NCI-H1048 (cell line): ENCODE results near the gene LMO4.

Experiments used
- DNase-seq: peaks from one replicate; lab custom pipeline; 2025; lab: John Stamatoyannopoulos, UW

Gene LMO4

DNA sequence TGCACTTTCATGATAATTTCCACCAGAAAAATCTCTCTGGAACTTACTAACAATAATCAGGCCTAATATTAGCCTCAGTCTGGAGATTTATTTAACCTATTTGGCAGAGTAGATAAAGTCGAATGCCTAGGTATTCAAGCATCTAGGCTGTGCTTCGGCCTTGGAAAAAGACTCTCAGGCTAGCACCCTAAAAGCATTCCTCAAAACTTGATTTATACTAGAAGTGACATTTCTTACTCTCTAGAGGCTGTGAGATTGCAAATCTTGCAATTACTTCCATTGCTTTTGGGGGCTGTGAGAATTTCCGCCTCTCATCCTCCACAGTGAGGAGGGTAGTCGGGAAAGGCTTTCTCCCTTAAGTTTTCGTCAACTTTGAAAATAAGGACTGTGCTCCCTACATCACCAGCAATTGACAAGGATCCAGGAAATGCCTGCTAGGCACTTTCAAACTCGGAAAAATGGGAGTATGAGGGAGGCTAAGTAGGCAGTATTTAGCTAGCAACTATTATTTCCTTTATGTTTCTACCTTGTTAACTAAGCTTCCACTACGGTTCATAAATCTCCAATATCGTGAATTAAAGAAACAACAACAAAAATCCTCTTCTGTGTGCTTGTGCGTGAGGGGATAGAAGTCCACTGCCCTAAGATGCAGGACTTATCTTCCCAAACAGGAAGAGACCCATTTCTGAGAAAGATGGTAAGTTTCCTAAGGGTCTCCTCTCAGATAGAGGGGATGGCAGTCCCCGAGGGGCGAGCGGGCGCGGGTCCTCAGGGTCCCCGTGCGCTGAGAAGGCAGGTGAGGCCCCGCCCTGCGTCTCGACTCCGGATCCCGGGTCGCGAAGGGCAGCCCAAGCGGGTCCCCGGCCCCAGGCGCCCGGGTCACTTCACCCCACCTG lies 1.1 kb upstream of the LMO4 start:
- no peak for DNase-seq

DNA sequence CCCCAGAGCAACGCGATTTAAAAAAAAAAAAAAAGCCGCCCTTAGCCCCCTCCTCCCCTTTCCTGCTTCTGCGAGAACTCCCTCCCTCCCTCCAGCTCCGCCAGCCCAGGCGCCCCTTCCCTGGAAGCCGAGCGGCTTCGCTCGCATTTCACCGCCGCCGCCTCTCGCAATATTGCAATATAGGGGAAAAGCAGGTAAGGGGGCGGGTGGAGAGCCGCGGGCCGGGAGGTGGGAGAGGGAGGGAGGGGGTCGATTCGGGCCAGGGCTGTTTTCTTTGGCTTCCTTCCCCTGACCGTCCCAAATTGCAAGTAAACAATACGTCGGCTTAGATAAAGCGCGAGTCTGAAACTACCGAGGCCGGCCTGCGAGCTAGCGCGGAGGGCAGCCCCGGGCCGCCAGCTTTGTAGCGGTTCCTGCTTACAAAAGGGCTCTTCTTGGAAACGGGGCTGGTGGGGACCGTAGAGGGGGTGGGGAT lies 408 bp downstream of the LMO4 start:
- DNase-seq, result no peak

DNA sequence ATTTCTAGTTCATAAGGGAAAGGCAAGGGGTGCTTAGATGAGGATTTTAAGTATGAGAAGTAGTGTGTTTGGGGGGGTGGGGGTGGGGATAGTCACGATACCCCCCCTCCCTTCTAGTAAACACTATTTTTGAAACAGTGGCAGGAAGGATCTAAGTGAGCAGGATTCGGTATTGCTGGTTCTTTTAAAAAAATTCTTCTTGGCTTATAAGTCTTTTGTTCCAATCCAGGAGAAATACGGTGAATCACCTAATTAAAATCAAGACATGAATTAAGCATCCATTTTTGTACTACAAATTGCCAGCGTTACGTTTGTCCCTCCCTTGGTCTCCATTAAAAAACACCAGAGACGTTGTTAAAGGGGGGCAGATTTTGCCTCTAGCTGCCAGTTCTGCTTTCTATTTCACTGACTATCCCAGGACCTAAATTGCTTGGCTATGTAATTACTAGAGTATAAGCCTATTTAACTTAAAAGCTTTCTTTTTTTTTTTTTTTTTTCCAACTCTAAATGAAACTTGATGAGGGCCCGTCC lies 911 bp downstream of the LMO4 start:
- DNase-seq, result no peak

DNA sequence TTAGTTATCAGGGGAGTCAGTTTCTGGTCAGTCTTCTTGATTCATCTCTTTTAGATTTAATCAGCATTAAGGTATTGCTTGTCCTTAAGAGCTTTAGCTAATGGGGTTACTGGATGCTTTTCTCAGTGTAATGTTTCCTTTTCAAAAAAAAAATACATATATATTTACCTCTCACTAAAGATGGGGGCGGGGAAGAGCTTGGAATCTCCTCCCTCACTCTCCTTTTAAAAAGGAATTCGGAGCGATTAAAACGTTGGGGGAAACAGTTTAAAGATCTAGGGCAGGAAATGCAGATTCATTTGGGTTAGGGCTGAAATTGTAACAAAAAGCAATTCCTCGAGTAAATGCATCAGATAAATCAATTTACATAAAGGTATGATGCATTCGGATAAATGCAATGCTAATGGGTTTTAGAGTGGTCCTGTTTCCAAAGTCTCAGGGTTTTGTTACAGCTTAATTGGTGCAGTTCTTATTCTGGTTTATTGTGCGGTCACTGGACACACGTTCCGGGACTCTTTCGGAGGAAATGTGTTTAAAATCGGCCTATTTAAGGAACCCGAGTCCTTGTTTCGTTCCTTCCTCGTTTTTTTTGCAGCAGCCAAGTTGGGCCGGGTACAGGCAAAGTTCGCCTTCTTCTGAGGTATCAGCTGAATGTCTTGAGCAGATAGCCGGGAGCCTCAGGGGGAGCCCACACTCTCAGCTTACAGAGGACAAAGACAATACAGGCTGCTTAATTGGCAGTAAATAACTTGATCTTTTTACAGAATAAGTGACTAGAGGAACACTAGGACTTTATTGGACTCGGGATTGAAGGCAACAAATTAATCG lies 1.6 kb downstream of the LMO4 start:
- DNase-seq, result no peak

DNA sequence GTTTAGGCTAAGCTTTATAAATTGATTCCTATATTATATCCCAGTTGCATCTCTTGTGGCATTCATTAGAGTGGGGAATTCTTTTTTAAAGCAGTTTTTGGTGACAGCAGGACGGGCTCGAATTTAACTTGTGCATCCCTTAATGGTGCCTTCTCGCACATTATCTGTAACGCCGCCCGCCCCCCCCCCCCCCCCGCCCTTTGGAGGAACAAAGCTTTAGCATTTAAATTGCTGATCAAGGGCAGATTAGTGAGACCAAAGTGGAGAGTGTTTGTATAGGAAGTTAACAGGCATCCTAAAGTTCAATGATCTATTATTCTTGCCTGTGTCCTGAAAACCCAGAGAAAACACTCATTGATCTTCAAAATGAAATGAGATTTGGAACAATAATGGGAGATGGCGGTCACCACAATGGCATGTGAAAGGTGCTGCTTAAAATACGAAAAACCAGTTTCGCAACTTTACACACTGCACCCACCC lies 2.2 kb downstream of the LMO4 start:
- peak; percentile 79 for DNase-seq

DNA sequence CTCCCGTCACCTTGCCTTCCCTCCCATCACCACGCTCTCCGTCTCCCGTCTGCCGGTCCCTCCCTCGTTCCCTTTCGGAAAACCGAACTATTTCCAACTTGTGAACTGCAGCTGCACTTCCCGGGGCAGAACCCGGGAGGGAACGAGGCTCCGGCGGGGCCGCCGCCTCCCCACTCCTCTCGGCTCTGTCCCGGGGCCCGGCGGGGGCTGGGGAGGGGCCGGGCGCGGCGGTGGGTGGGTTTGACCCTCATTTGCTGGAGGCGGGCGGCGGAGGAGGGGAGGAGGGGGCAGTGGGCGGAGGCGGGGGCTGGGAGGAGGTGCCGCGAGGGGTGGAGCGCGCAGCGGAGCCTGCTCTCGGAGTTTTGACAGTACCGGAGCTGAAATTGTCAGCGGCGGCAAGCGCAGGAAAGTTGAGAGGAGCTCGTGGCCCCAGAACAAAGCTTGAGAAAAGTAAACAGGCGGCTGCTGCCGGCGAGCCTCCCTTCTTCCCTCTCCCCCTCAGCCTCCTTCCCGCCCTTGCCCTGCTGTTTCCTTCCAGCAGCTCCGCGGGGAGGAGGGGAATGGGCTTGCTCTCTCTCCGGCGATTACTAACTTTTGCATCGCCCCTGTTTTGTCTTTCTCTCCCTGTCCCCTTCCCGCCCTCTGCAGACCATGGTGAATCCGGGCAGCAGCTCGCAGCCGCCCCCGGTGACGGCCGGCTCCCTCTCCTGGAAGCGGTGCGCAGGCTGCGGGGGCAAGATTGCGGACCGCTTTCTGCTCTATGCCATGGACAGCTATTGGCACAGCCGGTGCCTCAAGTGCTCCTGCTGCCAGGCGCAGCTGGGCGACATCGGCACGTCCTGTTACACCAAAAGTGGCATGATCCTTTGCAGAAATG lies 2.9 kb downstream of the LMO4 start:
- DNase-seq, result no peak

DNA sequence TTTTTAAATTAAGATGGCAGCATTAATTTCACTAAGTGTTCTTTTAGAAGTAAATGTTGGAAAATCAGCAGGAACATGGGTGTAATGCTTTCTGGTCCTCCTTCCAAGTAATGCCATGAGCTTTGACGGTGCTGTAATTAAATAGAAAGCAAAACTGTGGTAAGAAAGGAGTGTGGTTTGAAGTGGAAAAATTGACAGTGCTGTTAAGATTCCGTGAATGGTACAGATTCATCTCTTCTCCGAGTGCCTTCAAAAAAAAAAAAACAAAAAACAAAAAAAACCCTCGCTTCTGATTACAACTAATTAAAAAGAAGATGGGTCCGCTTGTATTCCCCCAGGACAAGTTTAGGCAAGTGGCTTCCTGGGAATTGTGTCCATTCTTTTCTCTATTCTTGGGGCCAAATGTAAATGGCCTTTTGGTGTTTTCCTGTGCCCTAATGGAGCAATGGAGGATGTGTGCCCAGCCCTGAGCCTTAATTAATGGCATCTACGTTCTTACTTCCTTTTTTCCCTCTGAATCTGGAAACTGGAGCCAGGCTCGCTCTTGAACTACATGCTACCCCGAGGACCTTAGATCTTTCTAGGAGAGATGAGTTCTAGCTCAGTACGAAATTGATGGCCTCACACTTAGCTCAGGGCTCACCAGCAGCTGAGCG lies 5.1 kb downstream of the LMO4 start:
- DNase-seq, result no peak

DNA sequence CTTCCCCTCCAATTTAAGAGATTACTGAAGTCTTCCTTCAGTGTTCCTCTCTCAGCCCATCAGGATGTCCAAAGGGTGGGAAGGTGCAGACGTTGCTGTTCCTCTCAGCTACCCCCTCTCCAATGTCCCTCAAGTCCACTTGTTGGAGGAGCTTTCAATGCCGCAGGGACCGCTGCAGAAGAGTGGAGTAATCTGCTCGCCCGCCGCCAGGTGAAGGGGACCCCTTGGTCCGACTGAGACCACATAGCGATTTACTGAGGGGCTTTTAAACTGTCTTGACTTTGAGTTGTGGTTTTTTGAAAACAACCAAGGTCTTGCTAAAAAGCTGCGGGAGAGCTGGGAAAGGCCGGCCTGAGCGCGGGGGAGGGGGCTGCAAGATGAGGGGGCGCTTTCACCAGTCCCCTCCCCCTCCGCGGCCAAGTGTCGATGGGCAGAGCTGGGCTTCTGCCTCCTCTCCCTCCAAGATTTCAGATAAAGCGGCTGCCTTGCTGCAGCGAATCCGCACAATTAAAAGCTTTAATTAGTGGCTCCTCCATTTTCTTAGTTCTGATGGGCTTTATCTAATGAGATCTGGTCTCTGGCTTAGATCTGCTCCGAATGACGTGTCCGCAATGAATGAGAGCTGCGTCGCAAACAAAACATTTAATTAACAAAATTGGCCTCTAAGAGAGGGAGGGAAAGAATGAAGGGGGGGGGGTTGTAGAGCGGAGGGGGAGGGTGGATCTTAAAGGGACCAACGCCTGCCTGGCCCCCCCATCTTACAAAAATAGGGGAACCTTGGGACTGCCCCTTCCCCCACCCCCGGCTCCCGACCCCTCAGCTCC lies 5.9 kb downstream of the LMO4 start:
- DNase-seq, result no peak

DNA sequence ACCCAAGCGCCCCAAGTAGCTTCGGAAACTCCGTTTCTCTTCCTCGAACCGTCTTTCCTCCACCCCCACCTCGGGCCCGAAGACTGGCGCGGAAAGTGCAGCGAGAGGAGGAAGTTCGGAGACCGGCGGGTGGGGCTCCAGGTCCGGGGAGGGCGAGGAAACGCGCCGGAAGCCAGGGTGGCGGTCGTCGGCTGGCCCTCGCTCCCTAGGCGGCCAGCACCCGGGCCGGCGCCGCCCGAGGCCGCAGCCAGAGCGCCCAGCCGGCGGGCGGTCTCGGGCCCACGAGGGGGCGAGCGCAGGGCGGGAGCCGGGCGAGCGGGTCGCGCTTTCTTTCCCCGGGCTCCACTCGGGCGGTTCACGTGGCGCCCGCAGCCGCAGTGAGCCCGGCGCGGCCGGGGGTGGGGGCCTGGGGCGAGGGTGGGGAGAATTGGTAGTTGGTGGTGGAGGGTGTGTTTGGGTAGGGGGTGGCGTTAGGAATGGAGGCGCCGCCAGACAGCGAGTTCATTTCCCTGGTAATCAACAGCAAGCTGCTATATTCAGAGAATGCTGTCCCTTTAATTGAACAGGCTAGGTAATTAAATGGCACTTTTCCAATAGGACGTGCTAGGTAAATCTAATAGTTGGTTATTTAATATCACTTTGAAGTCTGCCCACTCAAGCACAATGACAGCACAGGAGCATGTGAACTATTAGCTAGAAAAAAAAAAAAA lies 6.7 kb downstream of the LMO4 start:
- no peak for DNase-seq

DNA sequence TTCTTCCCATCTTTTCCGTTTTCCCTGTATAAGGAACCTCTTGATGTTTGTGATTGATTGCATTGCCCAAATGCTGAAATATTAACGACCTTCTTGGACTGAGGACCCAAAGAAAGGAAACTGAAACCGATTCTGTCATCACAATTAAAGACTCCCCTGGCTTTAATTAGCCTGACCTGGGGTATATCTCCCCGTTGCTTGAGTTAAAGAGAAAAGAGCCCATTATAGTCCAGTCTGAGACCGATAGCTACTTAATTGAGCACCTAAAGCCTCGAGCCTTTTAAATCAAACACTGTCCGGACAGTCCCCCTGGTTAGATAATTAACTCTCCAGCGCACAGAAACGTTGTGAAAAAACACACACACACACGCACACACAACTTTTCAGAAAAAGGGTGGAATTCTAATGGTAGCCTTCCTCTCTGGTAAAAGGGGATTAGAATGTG lies 8.0 kb downstream of the LMO4 start:
- DNase-seq, result no peak

DNA sequence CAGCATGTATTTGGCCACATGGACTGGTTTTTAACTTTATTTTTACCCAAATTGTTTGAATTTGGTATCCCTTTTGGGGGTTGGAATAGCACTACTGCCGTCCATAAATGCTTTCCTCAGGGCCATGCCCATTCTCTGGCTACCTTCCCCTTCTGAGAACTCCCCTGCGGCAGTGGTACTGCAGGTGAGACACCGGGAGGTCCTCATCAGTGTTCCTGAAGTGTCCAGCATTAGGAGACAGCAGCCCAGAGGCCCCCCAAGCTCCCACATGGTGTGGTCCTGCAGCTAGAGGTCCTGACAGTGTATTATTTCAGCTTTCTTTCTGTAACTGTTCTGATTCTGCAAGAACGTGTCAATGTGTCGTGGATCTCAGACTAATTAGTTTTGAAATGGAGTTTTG lies 8.9 kb downstream of the LMO4 start:
- DNase-seq, result no peak

DNA sequence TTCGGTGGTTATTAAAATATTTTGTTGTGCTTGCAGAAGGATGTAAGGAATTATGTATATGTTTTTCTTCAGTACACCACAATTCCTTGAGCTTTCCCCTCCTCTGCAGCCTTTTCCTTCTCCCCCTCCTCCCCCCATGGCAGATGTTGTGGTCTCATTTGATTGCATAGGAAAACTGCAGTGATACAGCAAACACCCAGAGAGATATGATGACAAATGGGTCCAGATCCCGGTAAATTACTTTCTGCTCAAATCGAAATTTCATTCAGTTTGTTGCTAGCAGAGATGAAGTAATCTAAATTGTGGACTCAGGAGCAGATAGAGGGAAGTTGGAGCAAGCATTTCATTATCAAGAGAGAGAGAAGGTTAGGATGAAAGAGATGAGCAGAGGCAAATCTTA lies 9.9 kb downstream of the LMO4 start:
- no peak for DNase-seq

DNA sequence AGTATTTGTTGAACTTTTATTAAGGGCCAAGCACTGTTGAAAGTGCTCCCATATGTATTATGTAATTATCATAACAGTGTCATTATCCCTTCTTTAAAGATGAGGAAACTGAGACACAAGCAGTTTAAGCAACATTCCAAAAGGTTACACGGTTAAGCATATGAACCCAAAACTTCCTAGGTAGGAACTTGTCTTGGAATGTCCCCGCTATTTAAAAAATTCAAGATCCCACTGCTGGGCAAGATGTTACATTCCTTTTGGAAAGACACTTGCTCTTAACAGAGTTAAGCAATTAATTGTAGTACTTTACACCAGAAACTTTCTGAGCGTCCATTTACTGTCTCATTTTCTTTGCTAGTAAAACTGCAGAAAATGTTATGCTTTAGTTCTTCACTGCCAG lies 15.6 kb downstream of the LMO4 start:
- DNase-seq, result no peak

DNA sequence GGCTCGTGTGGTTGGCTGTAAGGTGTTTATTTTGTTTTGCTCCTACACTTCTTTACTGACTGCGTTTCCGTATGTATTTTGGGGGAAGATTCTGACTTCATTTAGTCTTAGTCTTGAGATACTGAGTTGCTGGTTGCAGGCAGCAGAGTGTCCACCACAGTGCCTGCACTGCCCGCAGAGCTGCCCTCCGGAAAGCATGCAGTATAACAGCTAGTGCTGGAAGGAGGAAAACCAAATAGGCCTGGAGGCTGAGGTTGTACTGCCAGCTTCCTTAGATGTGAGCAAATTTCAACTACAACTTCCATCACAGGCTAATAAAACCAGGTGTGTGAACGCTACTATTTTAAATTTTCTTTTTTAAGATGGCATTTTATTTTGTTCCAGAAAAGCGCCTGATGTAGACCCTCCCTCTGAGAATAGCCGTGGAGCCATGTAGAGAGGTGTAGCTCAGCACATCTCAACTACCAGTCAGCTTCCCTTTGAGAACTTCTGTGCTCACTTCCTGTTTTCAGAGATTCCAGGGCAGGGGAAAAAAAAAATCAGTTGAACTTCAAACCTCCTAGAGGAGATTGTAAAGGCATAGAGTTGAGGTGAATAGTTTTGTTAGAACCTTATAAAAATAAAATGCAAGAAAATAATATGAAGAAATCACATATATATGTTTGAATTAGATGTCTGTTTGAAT lies 17.6 kb downstream of the LMO4 start:
- no peak for DNase-seq

DNA sequence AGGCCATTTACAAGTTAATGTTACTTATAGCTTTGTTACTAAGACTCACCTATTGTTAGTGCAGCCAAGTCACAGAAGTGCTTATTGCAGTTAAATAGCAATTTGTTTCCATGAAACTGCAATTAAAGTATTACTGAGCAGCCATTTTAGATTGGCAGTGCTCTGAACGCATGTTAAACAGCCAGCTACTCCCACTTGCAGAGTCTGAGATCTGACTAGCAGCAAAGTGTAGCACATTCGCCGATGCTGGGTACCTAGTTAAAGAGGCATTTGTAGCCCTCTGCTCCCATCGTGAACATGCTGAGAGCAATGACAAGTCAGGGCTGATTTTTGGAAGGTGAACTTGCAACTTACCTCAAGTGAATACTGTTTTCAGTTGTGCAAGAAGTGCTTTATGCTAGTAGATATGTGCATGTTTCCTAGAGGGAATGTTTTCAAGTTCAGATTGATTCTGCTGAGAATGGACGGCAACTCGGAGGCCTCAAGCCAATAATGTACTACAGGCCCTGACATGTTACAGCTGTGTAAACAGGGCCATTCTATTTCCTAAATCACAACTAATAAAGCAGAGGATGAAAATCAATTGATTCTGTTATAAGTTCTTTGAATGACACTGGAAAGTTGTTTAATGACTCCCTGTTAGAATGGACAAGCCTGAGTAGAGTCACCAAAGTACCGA lies 19.8 kb downstream of the LMO4 start:
- DNase-seq, result no peak

DNA sequence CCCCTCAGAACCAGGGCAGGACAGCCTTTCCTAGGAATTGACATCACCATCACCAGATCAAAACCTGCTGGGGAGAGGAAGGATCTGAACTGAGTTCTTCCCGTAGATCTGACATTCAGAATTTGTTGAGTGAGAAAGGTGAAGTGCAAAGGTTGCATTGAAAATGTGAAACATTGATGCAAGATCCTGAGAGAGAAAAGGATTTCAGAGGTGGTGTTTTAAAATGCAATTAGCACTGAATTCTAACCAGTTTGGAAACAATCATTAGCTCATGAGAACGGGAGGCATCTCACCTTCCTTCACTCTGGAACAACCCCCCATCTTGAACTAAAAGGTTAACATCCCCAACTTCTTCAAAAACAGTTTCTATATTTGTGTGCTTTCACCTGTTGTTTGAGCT lies 20.4 kb downstream of the LMO4 start:
- DNase-seq, result no peak

DNA sequence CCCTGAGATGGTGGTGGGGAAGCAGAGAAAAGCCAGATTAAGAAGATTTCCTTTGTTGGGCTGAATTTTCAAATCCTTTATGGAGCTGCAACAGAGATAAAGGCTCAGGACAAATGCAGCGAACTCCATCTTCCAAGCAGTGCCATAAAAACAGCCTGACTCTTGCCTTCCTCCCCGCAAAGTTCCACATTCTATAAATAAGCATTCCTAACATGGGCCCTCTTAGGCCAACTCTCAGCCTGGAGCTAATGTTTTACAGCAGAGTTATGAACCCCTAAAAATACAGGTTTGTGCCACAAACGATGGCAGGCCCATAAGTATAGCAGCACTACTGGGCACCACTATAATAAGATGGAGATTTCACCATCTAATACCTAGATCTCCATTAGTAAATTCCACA lies 27.2 kb downstream of the LMO4 start:
- DNase-seq, result no peak

DNA sequence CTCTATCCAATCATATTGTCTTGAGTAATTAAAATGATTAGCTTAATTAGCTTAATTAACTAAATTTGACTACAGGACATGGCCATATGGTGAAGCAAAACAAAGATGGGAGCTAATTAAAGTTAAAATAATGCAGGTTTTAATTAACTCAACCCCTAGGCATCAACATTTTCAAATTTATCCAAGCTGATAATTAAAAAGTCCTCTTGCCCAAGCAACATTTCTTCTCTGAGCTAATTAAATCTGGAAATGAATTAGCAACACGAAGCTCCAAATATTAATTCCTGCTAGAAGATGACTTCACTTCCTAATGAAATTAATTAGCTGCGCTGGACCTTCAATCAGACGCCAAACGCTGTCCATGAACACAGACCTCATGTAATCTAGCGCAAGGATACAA lies 27.9 kb downstream of the LMO4 start:
- no peak for DNase-seq
